GM12878 (cell line): Measurements from ENCODE around the gene NRBF2. TPM values are rescaled to one million over a fixed set of nuclear protein-coding genes. Genes with fewer than 3 reads are reported as not detected.

Experiments
- ATF2 ChIP-seq: IDR thresholded peaks from 2 replicates; pipeline ENCODE4 v1.6.1; 2012; ENCODE audit warnings: low read length, inconsistent platforms
- ATF3 ChIP-seq: IDR thresholded peaks from 2 replicates; pipeline ENCODE4 v1.6.1; 2011; ENCODE audit warnings: low read depth, mild to moderate bottlenecking, low read length, moderate library complexity, borderline replicate concordance; ENCODE audit errors: extremely low read depth
- BHLHE40 ChIP-seq, 2 experiments: fragments of 450-650 bp in 1 of 2; IDR thresholded peaks; 2 replicates each; pipeline ENCODE4 v1.6.1; 2011 to 2017; ENCODE audit warnings: low read depth in 2 of 2, borderline replicate concordance in 1 of 2, improper control_type of control experiment in 1 of 2, low read length in 1 of 2, mild to moderate bottlenecking in 1 of 2
- BMI1 ChIP-seq: fragments of 450-650 bp; IDR thresholded peaks from 2 replicates; pipeline ENCODE4 v1.6.1; 2016; ENCODE audit warnings: mild to moderate bottlenecking, moderate library complexity, borderline replicate concordance
- CBX5 ChIP-seq: sonication (generic); IDR thresholded peaks from 2 replicates; pipeline ENCODE4 v1.6.1; 2016; ENCODE audit warnings: low read depth, moderate library complexity, mild to moderate bottlenecking, inconsistent platforms
- CTCF ChIP-seq, 3 experiments: IDR thresholded peaks in 2 of 3; conservative IDR thresholded peaks in 1 of 3; 2 replicates each; pipeline ENCODE4 v1.5.1; 2011; ENCODE audit warnings: low read depth in 3 of 3, low read length in 3 of 3, mild to moderate bottlenecking in 3 of 3, control low read depth in 2 of 3, moderate library complexity in 2 of 3, inconsistent platforms in 1 of 3, mixed read lengths in 1 of 3; ENCODE audit not compliant: control insufficient read depth in 2 of 3, insufficient read depth in 1 of 3; ENCODE audit errors: extremely low read depth in 1 of 3
- EGR1 ChIP-seq, 2 experiments: IDR thresholded peaks; 1 replicate in 1 of 2; 2 replicates in 1 of 2; pipeline ENCODE4 v1.6.1; 2011 to 2012; ENCODE audit warnings: low read depth in 2 of 2, low read length in 2 of 2, borderline replicate concordance in 1 of 2, mild to moderate bottlenecking in 1 of 2, moderate library complexity in 1 of 2
- MYB ChIP-seq: fragments of 150-350 bp; IDR thresholded peaks from 2 replicates; pipeline ENCODE4 v1.6.1; 2014; ENCODE audit warnings: mild to moderate bottlenecking, low read depth, low read length, borderline replicate concordance
- NFYA ChIP-seq: IDR thresholded peaks from 2 replicates; pipeline ENCODE4 v1.6.1; 2011; ENCODE audit warnings: low read depth, mild to moderate bottlenecking, low read length, improper control_type of control experiment, borderline replicate concordance
- PAX8 ChIP-seq: fragments of 450-650 bp; IDR thresholded peaks from 2 replicates; pipeline ENCODE4 v1.6.1; 2017; ENCODE audit warnings: mild to moderate bottlenecking, moderate library complexity
- PML ChIP-seq: IDR thresholded peaks from 2 replicates; pipeline ENCODE4 v1.6.1; 2012; ENCODE audit warnings: low read length, inconsistent platforms
- ZZZ3 ChIP-seq: IDR thresholded peaks from 2 replicates; pipeline ENCODE4 v1.6.1; 2011; ENCODE audit warnings: low read depth; ENCODE audit not compliant: control insufficient read depth, insufficient read length
- polyA plus RNA-seq, 11 experiments: library from polyadenylated mRNA; depleted of rRNA in 4 of 11; unstranded in 6 of 11; stranded (reverse) in 5 of 11; fragments of >200 nt; fragmentation: Nextera tagmentation in 4 of 11; fragmentation: Illumina TruSeq in 1 of 11; extraction: Ambion mirVana in 4 of 11; extraction: Trizol in 1 of 11; gene quantifications; 1 replicate in 1 of 11; 2 replicates in 10 of 11; pipeline versions ENCODE4 v1.2.1 to v1.2.3, GENCODE V29; 2011 to 2016; ENCODE audit warnings: inconsistent platforms in 2 of 11, missing spikeins in 2 of 11, low read depth in 1 of 11
- total RNA-seq, 4 experiments: library from RNA; depleted of rRNA in 3 of 4; stranded (reverse); fragments of >200 nt in 3 of 4; fragmentation: Illumina TruSeq in 1 of 4; extraction: Trizol in 1 of 4; gene quantifications; 2 replicates each; pipeline versions ENCODE4 v1.2.1 to v1.2.3, GENCODE V29; 2013 to 2021
- TF ChIP-seq, protein P1 (sequence below): IDR thresholded peaks from 2 replicates; pipeline ENCODE4 v1.6.1; 2011; ENCODE audit warnings: borderline replicate concordance, low read depth, mild to moderate bottlenecking, moderate library complexity, low read length; ENCODE audit not compliant: insufficient read depth, poor library complexity, severe bottlenecking

NRBF2 gene
- total and polyA plus RNA-seq, 10 of the 15 experiments (the other 5 are each of a cell fraction or from before 2014, with no cell fraction given), result 17.8 to 39.8 (median 27.7) TPM

- TF ChIP-seq, protein P1, sequence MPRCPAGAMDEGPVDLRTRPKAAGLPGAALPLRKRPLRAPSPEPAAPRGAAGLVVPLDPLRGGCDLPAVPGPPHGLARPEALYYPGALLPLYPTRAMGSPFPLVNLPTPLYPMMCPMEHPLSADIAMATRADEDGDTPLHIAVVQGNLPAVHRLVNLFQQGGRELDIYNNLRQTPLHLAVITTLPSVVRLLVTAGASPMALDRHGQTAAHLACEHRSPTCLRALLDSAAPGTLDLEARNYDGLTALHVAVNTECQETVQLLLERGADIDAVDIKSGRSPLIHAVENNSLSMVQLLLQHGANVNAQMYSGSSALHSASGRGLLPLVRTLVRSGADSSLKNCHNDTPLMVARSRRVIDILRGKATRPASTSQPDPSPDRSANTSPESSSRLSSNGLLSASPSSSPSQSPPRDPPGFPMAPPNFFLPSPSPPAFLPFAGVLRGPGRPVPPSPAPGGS, result no peak
- TF ChIP-seq EGR1 (IDR thresholded peaks at IDR 0.05; ENCODE audit: borderline replicate concordance in 1 of 2, low read depth in 2 of 2, low read length in 2 of 2), result no peak
- no peak for TF ChIP-seq NFYA
- no peak for TF ChIP-seq CTCF (IDR thresholded peaks at IDR 0.05 in 2 of 3, conservative IDR thresholded peaks at IDR 0.05 in 1 of 3; ENCODE audit: control insufficient read depth in 2 of 3, extremely low read depth in 1 of 3, insufficient read depth in 1 of 3, low read depth in 3 of 3, low read length in 3 of 3)
- TF ChIP-seq BMI1, result no peak
- TF ChIP-seq MYB, result no peak
- TF ChIP-seq ATF3, result no peak
- no peak for TF ChIP-seq ATF2
- no peak for TF ChIP-seq ZZZ3
- no peak for TF ChIP-seq CBX5
- no peak for TF ChIP-seq PML
- no peak for TF ChIP-seq BHLHE40 (IDR thresholded peaks at IDR 0.05; ENCODE audit: borderline replicate concordance in 1 of 2, low read depth in 2 of 2, low read length in 1 of 2)
- TF ChIP-seq PAX8, result no peak
Observed at GRCh38 chr10:63142136-63142535, 9.0 kb downstream of the NRBF2 start (continued).
